SK-N-SH (cell line): Measurements from ENCODE around the gene DNAJC21. TPM values are rescaled to one million over a fixed set of nuclear protein-coding genes. Genes with fewer than 3 reads are reported as not detected.

Source experiments
- CTCF ChIA-PET: fragments of 300-600, 350-600 bp; formaldehyde crosslinking; extraction: SDS; loops from one replicate; lab custom pipeline; 2021; lab: Yijun Ruan, JAX
- POLR2A ChIA-PET: fragments of 350-600 bp; sonication (Branson Sonifier 250); formaldehyde crosslinking; extraction: SDS; loops from one replicate; lab custom pipeline; 2020; ENCODE audit warnings: antibody characterized with exemption, inconsistent platforms; lab: Yijun Ruan, JAX
- DNase-seq: peaks from one replicate; pipeline ENCODE4 v3.0.0; 2012
- H2AFZ ChIP-seq: fragments of 200-600 bp; sonication (generic); 2 replicates; pipeline ENCODE4 v1.8.1; 2016; ENCODE audit warnings: antibody characterized with exemption, mild to moderate bottlenecking, low read depth
- H3F3A ChIP-seq: fragments of 200-600 bp; sonication (generic); replicated peaks from 2 replicates; pipeline ENCODE3; 2016; ENCODE audit warnings: antibody characterized with exemption, mild to moderate bottlenecking; ENCODE audit not compliant: insufficient read depth
- H3K27ac ChIP-seq, 2 experiments: fragments of 200-500 bp in 1 of 2; fragments of 200-600 bp in 1 of 2; sonication (Bioruptor generic) in 1 of 2; sonication (generic), shearing (Covaris generic) in 1 of 2; 2 replicates each; pipeline versions ENCODE4 v1.5.1 to v1.6.1; 2014 to 2016; ENCODE audit warnings: low read depth in 2 of 2, inconsistent platforms in 1 of 2, low read length in 1 of 2, mild to moderate bottlenecking in 1 of 2, mixed read lengths in 1 of 2
- H3K27me3 ChIP-seq: fragments of 200-600 bp; sonication (generic), shearing (Covaris generic); 2 replicates; pipeline ENCODE4 v1.6.1; 2016; ENCODE audit warnings: mixed run types; ENCODE audit not compliant: insufficient read depth
- H3K36me3 ChIP-seq, 2 experiments: fragments of 200-500 bp in 1 of 2; fragments of 200-600 bp in 1 of 2; sonication (Bioruptor generic) in 1 of 2; sonication (generic) in 1 of 2; replicated peaks in 1 of 2; 2 replicates each; pipeline versions ENCODE3 to v1.5.1; 2014 to 2016; ENCODE audit warnings: low read length in 1 of 2, mild to moderate bottlenecking in 1 of 2; ENCODE audit not compliant: insufficient read depth in 2 of 2, control insufficient read depth in 1 of 2
- H3K4me1 ChIP-seq, 2 experiments: fragments of 200-500 bp in 1 of 2; fragments of 200-600 bp in 1 of 2; sonication (Bioruptor generic) in 1 of 2; sonication (generic), shearing (Covaris generic) in 1 of 2; 2 replicates each; pipeline versions ENCODE4 v1.5.1 to v1.6.1; 2014 to 2016; ENCODE audit warnings: low read depth in 1 of 2, low read length in 1 of 2, mixed run types in 1 of 2; ENCODE audit not compliant: insufficient read depth in 2 of 2, control insufficient read depth in 1 of 2
- H3K4me2 ChIP-seq: fragments of 200-600 bp; sonication (generic), shearing (Covaris generic); 2 replicates; pipeline ENCODE4 v1.6.1; 2017; ENCODE audit warnings: mixed run types
- H3K4me3 ChIP-seq, 2 experiments: fragments of 200-500 bp in 1 of 2; fragments of 200-600 bp in 1 of 2; sonication (Bioruptor generic) in 1 of 2; sonication (generic), shearing (Covaris generic) in 1 of 2; 2 replicates each; pipeline versions ENCODE4 v1.5.1 to v1.8.1; 2014 to 2016; ENCODE audit warnings: low read depth in 2 of 2, inconsistent platforms in 1 of 2, low read length in 1 of 2, mild to moderate bottlenecking in 1 of 2, mixed read lengths in 1 of 2, moderate library complexity in 1 of 2
- H3K79me2 ChIP-seq: fragments of 200-600 bp; sonication (generic); 2 replicates; pipeline ENCODE4 v1.8.1; 2017; ENCODE audit warnings: mild to moderate bottlenecking; ENCODE audit not compliant: insufficient read depth
- H3K9ac ChIP-seq: fragments of 200-600 bp; sonication (generic); 2 replicates; pipeline ENCODE4 v1.6.1; 2017; ENCODE audit warnings: mixed run types
- H3K9me2 ChIP-seq: fragments of 200-600 bp; sonication (generic); 2 replicates; pipeline ENCODE4 v1.6.1; 2017; ENCODE audit warnings: mixed run types
- H3K9me3 ChIP-seq: fragments of 200-600 bp; sonication (generic); 2 replicates; pipeline ENCODE4 v1.6.1; 2017; ENCODE audit warnings: mixed run types, mild to moderate bottlenecking, moderate library complexity
- H4K20me1 ChIP-seq: fragments of 200-600 bp; sonication (generic); 2 replicates; pipeline ENCODE4 v1.6.1; 2017; ENCODE audit warnings: mild to moderate bottlenecking, mixed run types; ENCODE audit not compliant: insufficient read depth
- FOSL2 ChIP-seq: IDR thresholded peaks from 2 replicates; pipeline ENCODE4 v1.4.0; 2012; ENCODE audit warnings: low read depth, mild to moderate bottlenecking, moderate library complexity, borderline replicate concordance
- FOXM1 ChIP-seq: IDR thresholded peaks from 2 replicates; pipeline ENCODE4 v1.4.0; 2012; ENCODE audit warnings: low read depth, mild to moderate bottlenecking
- GABPA ChIP-seq: IDR thresholded peaks from 2 replicates; pipeline ENCODE4 v1.4.0; 2012; ENCODE audit warnings: low read depth, mild to moderate bottlenecking
- GATA2 ChIP-seq: sonication (generic); formaldehyde crosslinking; IDR thresholded peaks from 2 replicates; pipeline ENCODE4 v1.5.0; 2020; ENCODE audit warnings: mild to moderate bottlenecking, missing genetic modification reagents
- JUND ChIP-seq: IDR thresholded peaks from 2 replicates; pipeline ENCODE4 v1.4.0; 2012
- MEF2A ChIP-seq: IDR thresholded peaks from 2 replicates; pipeline ENCODE4 v1.4.0; 2012; ENCODE audit warnings: low read depth, borderline replicate concordance
- MXI1 ChIP-seq: IDR thresholded peaks from 2 replicates; pipeline ENCODE4 v1.6.1; 2012; ENCODE audit warnings: mild to moderate bottlenecking, low read depth, low read length, improper control_type of control experiment
- NFIC ChIP-seq: IDR thresholded peaks from 2 replicates; pipeline ENCODE4 v1.4.0; 2012; ENCODE audit warnings: borderline replicate concordance
- NRF1 ChIP-seq: IDR thresholded peaks from 2 replicates; pipeline ENCODE4 v1.6.1; 2012; ENCODE audit warnings: low read depth, mild to moderate bottlenecking, low read length
- RAD21 ChIP-seq: IDR thresholded peaks from 2 replicates; pipeline ENCODE4 v1.6.1; 2012; ENCODE audit warnings: mild to moderate bottlenecking, low read length
- RFX5 ChIP-seq: IDR thresholded peaks from 2 replicates; pipeline ENCODE4 v1.6.1; 2012; ENCODE audit warnings: mild to moderate bottlenecking, improper control_type of control experiment, low read length
- SMC3 ChIP-seq: IDR thresholded peaks from 2 replicates; pipeline ENCODE4 v1.6.1; 2012; ENCODE audit warnings: low read depth, low read length, improper control_type of control experiment
- TEAD4 ChIP-seq: IDR thresholded peaks from 2 replicates; pipeline ENCODE4 v1.4.0; 2012; ENCODE audit warnings: mild to moderate bottlenecking, borderline replicate concordance; ENCODE audit not compliant: insufficient read depth
- YY1 ChIP-seq: IDR thresholded peaks from 2 replicates; pipeline ENCODE4 v1.4.0; 2012; ENCODE audit warnings: low read depth, mild to moderate bottlenecking
- WGBS: methylation state at CpG from one replicate; pipeline ENCODE4 v1.1.6; 2017; ENCODE audit warnings: low lambda C conversion rate; 5-methylcytosine and 5-hydroxymethylcytosine counted together
- polyA plus RNA-seq, 3 experiments: library from polyadenylated mRNA; depleted of rRNA; stranded (reverse); fragments of >200 nt; gene quantifications; 2 replicates each; pipeline ENCODE4 v1.2.3, GENCODE V29; 2012
- TF ChIP-seq, protein P1 (sequence below): fragments of 200-600 bp; sonication (generic); IDR thresholded peaks from 2 replicates; pipeline ENCODE4 v1.6.1; 2017; ENCODE audit warnings: antibody characterized with exemption, mild to moderate bottlenecking, moderate library complexity
- TF ChIP-seq, protein P2 (sequence below): fragments of 150-350 bp; IDR thresholded peaks from 2 replicates; pipeline ENCODE4 v1.6.1; 2016; ENCODE audit warnings: mild to moderate bottlenecking, low read depth, low read length
- TF ChIP-seq, protein P3 (sequence below): IDR thresholded peaks from 2 replicates; pipeline ENCODE4 v1.4.0; 2012; ENCODE audit warnings: low read depth, borderline replicate concordance
- TF ChIP-seq, protein P4 (sequence below): IDR thresholded peaks from 2 replicates; pipeline ENCODE4; 2012

Gene DNAJC21
- polyA plus RNA-seq, 1 of the 3 experiments (the other 2 are of a cell fraction) = 8.8 TPM

DNA sequence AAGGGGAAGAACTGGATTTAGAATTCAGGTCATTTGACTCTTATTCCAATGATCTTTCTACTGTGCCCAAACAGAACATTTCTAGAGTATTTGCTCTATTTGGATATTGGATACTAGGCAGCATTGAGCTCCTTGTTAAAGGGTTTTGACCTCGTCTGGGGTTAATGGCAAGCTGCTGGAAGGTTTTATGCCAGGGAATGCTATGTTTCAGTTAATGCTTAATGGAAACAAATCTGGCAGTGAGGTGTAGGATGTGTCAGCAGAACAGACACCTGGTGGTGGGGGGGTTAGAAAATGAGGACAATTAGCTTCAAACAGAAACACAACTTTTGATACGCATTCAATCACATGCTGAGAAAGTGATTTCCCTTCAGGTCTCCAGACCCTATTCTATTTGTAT is 66.9 kb downstream of the DNAJC21 start (continued):
- no peak for TF ChIP-seq SMC3
- no peak for TF ChIP-seq NFIC
- TF ChIP-seq NRF1 = no peak
- TF ChIP-seq, protein P1, sequence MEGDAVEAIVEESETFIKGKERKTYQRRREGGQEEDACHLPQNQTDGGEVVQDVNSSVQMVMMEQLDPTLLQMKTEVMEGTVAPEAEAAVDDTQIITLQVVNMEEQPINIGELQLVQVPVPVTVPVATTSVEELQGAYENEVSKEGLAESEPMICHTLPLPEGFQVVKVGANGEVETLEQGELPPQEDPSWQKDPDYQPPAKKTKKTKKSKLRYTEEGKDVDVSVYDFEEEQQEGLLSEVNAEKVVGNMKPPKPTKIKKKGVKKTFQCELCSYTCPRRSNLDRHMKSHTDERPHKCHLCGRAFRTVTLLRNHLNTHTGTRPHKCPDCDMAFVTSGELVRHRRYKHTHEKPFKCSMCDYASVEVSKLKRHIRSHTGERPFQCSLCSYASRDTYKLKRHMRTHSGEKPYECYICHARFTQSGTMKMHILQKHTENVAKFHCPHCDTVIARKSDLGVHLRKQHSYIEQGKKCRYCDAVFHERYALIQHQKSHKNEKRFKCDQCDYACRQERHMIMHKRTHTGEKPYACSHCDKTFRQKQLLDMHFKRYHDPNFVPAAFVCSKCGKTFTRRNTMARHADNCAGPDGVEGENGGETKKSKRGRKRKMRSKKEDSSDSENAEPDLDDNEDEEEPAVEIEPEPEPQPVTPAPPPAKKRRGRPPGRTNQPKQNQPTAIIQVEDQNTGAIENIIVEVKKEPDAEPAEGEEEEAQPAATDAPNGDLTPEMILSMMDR = no peak
- TF ChIP-seq YY1 = no peak
- TF ChIP-seq, protein P2, sequence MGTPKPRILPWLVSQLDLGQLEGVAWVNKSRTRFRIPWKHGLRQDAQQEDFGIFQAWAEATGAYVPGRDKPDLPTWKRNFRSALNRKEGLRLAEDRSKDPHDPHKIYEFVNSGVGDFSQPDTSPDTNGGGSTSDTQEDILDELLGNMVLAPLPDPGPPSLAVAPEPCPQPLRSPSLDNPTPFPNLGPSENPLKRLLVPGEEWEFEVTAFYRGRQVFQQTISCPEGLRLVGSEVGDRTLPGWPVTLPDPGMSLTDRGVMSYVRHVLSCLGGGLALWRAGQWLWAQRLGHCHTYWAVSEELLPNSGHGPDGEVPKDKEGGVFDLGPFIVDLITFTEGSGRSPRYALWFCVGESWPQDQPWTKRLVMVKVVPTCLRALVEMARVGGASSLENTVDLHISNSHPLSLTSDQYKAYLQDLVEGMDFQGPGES = no peak

DNA sequence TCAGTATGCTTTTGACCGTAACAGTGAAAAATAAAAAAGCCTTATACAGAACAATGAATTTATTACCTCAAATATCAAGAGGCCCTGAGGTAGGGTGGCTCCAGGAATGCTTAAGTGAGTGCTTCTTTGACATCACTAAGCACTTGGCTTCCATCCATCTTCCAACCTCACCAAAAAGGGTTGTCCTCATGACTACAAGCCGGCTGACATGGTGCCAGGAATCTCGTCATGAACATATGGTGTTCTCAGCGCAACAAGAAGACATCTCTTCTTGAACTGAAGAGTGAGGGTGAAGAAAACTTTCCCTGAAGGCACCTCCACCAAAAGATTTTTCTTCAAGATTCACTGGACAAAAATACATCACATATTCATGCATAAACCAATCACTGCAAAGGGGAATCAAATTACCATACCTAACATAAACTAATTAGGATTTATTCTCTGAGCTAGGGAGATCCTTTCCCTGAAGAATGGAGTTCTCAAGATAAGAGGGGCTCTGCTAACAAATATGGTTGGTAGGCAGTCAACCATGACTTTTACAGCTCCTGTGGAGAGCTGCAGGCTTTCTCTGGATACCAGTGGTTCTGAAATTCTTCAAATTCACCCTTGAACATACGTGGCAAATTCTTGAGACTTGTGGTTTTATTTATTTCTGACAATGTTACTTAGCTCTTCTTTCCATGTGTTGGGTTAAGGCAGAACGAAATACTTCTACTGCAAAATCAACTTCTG is 68.9 kb downstream of the DNAJC21 start:
- WGBS = 16% methylated on average over 6 of the region's 6 CpGs
- ChIA-PET POLR2A (no interaction called here), CTCF (no interaction called here)
- H2AFZ ChIP-seq = no peak overlapping the region
- no peaks in the 10 kb centered on the region for H3K79me2 ChIP-seq
- no peak overlapping the region for H3K4me2 ChIP-seq
- no peaks in the 10 kb centered on the region for H3F3A ChIP-seq
- no peaks in the 10 kb centered on the region for H3K36me3 ChIP-seq
- H4K20me1 ChIP-seq = no peaks in the 10 kb centered on the region
- H3K9me2 ChIP-seq = no peaks in the 10 kb centered on the region
- H3K4me1 ChIP-seq = peaks cover 0 to 2% of the 10 kb centered on the region in 2 experiments; a peak in 1 of 4 replicates
- no peaks in the 10 kb centered on the region for H3K9me3 ChIP-seq
- no peak overlapping the region for H3K9ac ChIP-seq
- H3K4me3 ChIP-seq = no peak overlapping the region
- no peak overlapping the region for H3K27ac ChIP-seq
- DNase-seq = no peak
- TF ChIP-seq TEAD4 (no peak), RFX5 (no peak), MEF2A (no peak), FOXM1 (no peak), MXI1 (no peak), FOSL2 (no peak), SMC3 (no peak), NFIC (no peak), JUND (no peak), GATA2 (CRISPR knock-in tag) (no peak), NRF1 (no peak), RAD21 (no peak), GABPA (no peak)
- TF ChIP-seq, protein P3, sequence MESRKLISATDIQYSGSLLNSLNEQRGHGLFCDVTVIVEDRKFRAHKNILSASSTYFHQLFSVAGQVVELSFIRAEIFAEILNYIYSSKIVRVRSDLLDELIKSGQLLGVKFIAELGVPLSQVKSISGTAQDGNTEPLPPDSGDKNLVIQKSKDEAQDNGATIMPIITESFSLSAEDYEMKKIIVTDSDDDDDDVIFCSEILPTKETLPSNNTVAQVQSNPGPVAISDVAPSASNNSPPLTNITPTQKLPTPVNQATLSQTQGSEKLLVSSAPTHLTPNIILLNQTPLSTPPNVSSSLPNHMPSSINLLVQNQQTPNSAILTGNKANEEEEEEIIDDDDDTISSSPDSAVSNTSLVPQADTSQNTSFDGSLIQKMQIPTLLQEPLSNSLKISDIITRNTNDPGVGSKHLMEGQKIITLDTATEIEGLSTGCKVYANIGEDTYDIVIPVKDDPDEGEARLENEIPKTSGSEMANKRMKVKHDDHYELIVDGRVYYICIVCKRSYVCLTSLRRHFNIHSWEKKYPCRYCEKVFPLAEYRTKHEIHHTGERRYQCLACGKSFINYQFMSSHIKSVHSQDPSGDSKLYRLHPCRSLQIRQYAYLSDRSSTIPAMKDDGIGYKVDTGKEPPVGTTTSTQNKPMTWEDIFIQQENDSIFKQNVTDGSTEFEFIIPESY = no peak
- TF ChIP-seq, protein P4, sequence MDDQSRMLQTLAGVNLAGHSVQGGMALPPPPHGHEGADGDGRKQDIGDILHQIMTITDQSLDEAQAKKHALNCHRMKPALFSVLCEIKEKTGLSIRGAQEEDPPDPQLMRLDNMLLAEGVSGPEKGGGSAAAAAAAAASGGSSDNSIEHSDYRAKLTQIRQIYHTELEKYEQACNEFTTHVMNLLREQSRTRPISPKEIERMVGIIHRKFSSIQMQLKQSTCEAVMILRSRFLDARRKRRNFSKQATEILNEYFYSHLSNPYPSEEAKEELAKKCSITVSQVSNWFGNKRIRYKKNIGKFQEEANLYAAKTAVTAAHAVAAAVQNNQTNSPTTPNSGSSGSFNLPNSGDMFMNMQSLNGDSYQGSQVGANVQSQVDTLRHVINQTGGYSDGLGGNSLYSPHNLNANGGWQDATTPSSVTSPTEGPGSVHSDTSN = no peak
- peaks cover 25% of the 10 kb centered on the region; the same call in 1 of the 2 replicates for H3K27me3 ChIP-seq
